MM.1S (cell line): ENCODE measurements around the gene C6orf141.

Experiments
- DNase-seq: peaks from one replicate; pipeline ENCODE4 v3.0.0-alpha.2; 2015
- H2AFZ ChIP-seq: fragments of 300-600 bp; sonication (generic); 2 replicates; pipeline ENCODE4 v1.6.0; 2016; ENCODE audit warnings: antibody characterized with exemption, low read length
- H3F3A ChIP-seq: fragments of 300-600 bp; sonication (generic); 2 replicates; pipeline ENCODE4 v1.6.1; 2016; ENCODE audit warnings: mild to moderate bottlenecking, antibody characterized with exemption, low read length, moderate library complexity, mixed read lengths; ENCODE audit not compliant: insufficient read depth
- H3K27ac ChIP-seq: fragments of 300-600 bp; sonication (generic); 2 replicates; pipeline ENCODE4 v1.5.1; 2016; ENCODE audit warnings: mild to moderate bottlenecking, low read length
- H3K27me3 ChIP-seq: fragments of 300-600 bp; sonication (generic); replicated peaks from 2 replicates; pipeline ENCODE4 v1.6.0; 2016; ENCODE audit warnings: low read length; ENCODE audit not compliant: insufficient read depth
- H3K36me3 ChIP-seq: fragments of 300-600 bp; sonication (generic); replicated peaks from 2 replicates; pipeline ENCODE4 v1.6.1; 2016; ENCODE audit warnings: mild to moderate bottlenecking, low read length, mixed read lengths; ENCODE audit not compliant: insufficient read depth
- H3K4me1 ChIP-seq: fragments of 300-600 bp; sonication (generic); 2 replicates; pipeline ENCODE4 v1.6.1; 2016; ENCODE audit warnings: low read length, mixed read lengths
- H3K4me2 ChIP-seq: fragments of 300-600 bp; sonication (generic); 2 replicates; pipeline ENCODE4 v1.6.0; 2016; ENCODE audit warnings: low read depth, low read length
- H3K4me3 ChIP-seq: fragments of 300-600 bp; sonication (generic); 2 replicates; pipeline ENCODE4 v1.5.1; 2016; ENCODE audit warnings: low read length, mixed read lengths
- H3K79me2 ChIP-seq: fragments of 300-600 bp; sonication (generic); 2 replicates; pipeline ENCODE4 v1.6.1; 2016; ENCODE audit warnings: mixed run types, low read length, mixed read lengths
- H3K9ac ChIP-seq: fragments of 300-600 bp; sonication (generic); 2 replicates; pipeline ENCODE4 v1.6.1; 2016; ENCODE audit warnings: low read length, mixed read lengths
- H3K9me2 ChIP-seq: fragments of 300-600 bp; sonication (generic); replicated peaks from 2 replicates; pipeline ENCODE4 v1.6.1; 2016; ENCODE audit warnings: mild to moderate bottlenecking, low read length, mixed read lengths; ENCODE audit not compliant: insufficient read depth
- H3K9me3 ChIP-seq: fragments of 300-600 bp; sonication (generic); replicated peaks from 2 replicates; pipeline ENCODE4 v1.6.1; 2016; ENCODE audit warnings: mild to moderate bottlenecking, low read length, mixed read lengths; ENCODE audit not compliant: insufficient read depth
- H4K20me1 ChIP-seq: fragments of 300-600 bp; sonication (generic); 2 replicates; pipeline ENCODE4 v1.6.1; 2016; ENCODE audit warnings: mild to moderate bottlenecking, low read length, moderate library complexity, mixed read lengths; ENCODE audit not compliant: insufficient read depth
- CTCF ChIP-seq: fragments of 300-600 bp; sonication (generic); IDR thresholded peaks from 2 replicates; pipeline ENCODE4 v1.5.1; 2016; ENCODE audit warnings: antibody characterized with exemption, low read length, mixed read lengths
- EZH2 ChIP-seq: fragments of 300-600 bp; sonication (generic); optimal IDR thresholded peaks from 2 replicates; pipeline ENCODE3; 2017; ENCODE audit warnings: low read depth, mild to moderate bottlenecking, antibody characterized with exemption, low read length, mixed read lengths
- EZH2phosphoT487 ChIP-seq: fragments of 300-600 bp; sonication (generic); IDR thresholded peaks from 2 replicates; pipeline ENCODE4 v1.6.1; 2018; ENCODE audit warnings: antibody characterized with exemption, low read length

The C6orf141 gene

DNA sequence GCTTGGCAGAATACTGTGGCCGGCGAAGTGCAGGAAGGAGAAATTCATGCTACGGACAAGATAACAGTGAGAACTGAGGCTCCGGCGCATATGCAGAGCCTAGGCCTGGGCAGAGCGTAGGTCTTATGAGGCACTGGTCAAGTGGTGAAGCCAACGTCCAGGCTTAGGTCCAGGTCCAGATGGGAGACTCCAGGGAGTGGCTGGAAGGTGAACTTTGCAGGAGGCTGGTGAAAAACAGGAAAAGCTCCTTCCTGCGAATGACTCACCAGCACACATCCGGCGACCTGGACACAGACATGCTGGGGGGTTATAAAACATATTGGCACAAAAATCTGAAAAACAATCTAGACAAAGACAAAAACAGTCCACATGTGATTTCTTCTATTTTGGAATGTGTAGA, 15.4 kb downstream of the C6orf141 start:
- DNase-seq, result no peak
- H3K4me1 ChIP-seq, result no peaks in the 10 kb centered on the region
- TF ChIP-seq EZH2phosphoT487 (no peak), EZH2 (no peak), CTCF (no peak)

GRCh38 chr6:49570474-49571079, 20.1 kb downstream of the C6orf141 start:
- TF ChIP-seq EZH2phosphoT487 (no peak), EZH2 (no peak), CTCF (no peak)
- no peak overlapping the region for H3K4me2 ChIP-seq
- no peaks in the 10 kb centered on the region for H3K9me3 ChIP-seq
- no peak overlapping the region for H3K4me3 ChIP-seq
- H4K20me1 ChIP-seq, result no peaks in the 10 kb centered on the region
- no peak overlapping the region for H2AFZ ChIP-seq
- no peaks in the 10 kb centered on the region for H3K36me3 ChIP-seq
- H3K27ac ChIP-seq, result no peak overlapping the region
- no peak overlapping the region for H3K9ac ChIP-seq
- H3K4me1 ChIP-seq, result no peaks in the 10 kb centered on the region
- H3K9me2 ChIP-seq, result no peaks in the 10 kb centered on the region
- H3F3A ChIP-seq, result no peaks in the 10 kb centered on the region
- H3K79me2 ChIP-seq, result no peaks in the 10 kb centered on the region
- no peak for DNase-seq
- no peaks in the 10 kb centered on the region for H3K27me3 ChIP-seq

More for the DNA sequence above, 15.4 kb downstream of the C6orf141 start:
- Histone ChIP-seq H3K9me2 (no peaks in the 10 kb centered on the region), H3K79me2 (no peaks in the 10 kb centered on the region), H3K36me3 (no peaks in the 10 kb centered on the region), H3K4me3 (no peak overlapping the region), H3K4me2 (no peak overlapping the region), H3F3A (no peaks in the 10 kb centered on the region), H2AFZ (no peak overlapping the region), H3K9me3 (no peaks in the 10 kb centered on the region), H3K27me3 (no peaks in the 10 kb centered on the region), H3K27ac (no peak overlapping the region), H3K9ac (no peak overlapping the region), H4K20me1 (no peaks in the 10 kb centered on the region)

DNA sequence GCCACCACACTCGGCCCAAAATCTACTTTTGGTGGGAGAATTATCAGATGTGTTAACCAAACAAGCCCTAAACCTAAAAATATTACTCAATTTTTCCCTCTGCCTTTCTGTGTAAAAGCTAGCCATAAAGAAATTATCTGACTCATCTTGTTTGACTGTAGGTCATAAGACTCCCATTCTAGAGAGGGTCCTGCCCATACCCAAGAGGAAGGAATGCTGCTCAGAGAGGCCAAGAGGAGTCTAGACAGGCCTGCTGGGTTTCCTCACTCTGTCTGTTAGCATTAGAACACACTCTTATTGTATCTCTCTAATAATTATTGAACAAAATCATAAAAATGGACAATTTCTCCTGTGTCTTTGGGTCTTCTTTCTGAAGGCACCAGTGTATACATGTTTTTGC, 26.1 kb downstream of the C6orf141 start:
- Histone ChIP-seq H3K4me2 (no peak overlapping the region), H3K9me2 (no peaks in the 10 kb centered on the region), H4K20me1 (no peaks in the 10 kb centered on the region), H2AFZ (no peak overlapping the region), H3K9me3 (no peaks in the 10 kb centered on the region), H3F3A (no peaks in the 10 kb centered on the region), H3K36me3 (no peaks in the 10 kb centered on the region), H3K9ac (no peak overlapping the region), H3K79me2 (no peaks in the 10 kb centered on the region), H3K4me1 (no peaks in the 10 kb centered on the region), H3K4me3 (no peak overlapping the region), H3K27me3 (no peaks in the 10 kb centered on the region), H3K27ac (no peak overlapping the region)
- TF ChIP-seq EZH2, result no peak
- TF ChIP-seq EZH2phosphoT487, result no peak
- no peak for TF ChIP-seq CTCF
- no peak for DNase-seq
